Erythroblast (primary cell): ENCODE results near the gene MESP2.
A peak's percentile ranks its signal among the peaks of the same experiment; 100 is the strongest.

ENCODE experiments used
- DNase-seq, 2 experiments: peaks; one replicate each; lab custom pipeline; 2025; lab: John Stamatoyannopoulos, UW
- GATA1 ChIP-seq: IDR thresholded peaks from 2 replicates; pipeline ENCODE4 v1.6.1; 2011; ENCODE audit warnings: low read depth, mild to moderate bottlenecking, control low read depth, low read length, moderate library complexity
- POLR2A ChIP-seq: IDR thresholded peaks from 2 replicates; pipeline ENCODE4 v1.6.1; 2011; ENCODE audit warnings: mild to moderate bottlenecking, low read length

MESP2 gene

GRCh38 chr15:89749951-89750559, 26.1 kb upstream of the MESP2 start:
- no peak for TF ChIP-seq GATA1
- no peak for TF ChIP-seq POLR2A
- peak; percentile 15 to 27 for DNase-seq

- no peak for TF ChIP-seq GATA1
- TF ChIP-seq POLR2A, result peak; percentile 56
- peak; percentile 94 to 96 for DNase-seq
Measured at GRCh38 chr15:89750560-89751542, 25.3 kb upstream of the MESP2 start, which contains the start of gene MESP1. Gene MESP1, minus strand, starts transcription at chr15:89751249. Its CDS starts 18 bp downstream, at chr15:89751231.

GRCh38 chr15:89751748-89752147, 24.4 kb upstream of the MESP2 start:
- no peak for DNase-seq

GRCh38 chr15:89753855-89754254, 22.3 kb upstream of the MESP2 start:
- DNase-seq, result no peak
- no peak for TF ChIP-seq GATA1
- TF ChIP-seq POLR2A, result no peak

More at GRCh38 chr15:89751748-89752147, 24.4 kb upstream of the MESP2 start:
- TF ChIP-seq GATA1 (no peak), POLR2A (no peak)

GRCh38 chr15:89754361-89755154, 21.6 kb upstream of the MESP2 start:
- TF ChIP-seq GATA1 (no peak), POLR2A (no peak)
- DNase-seq, result no peak

GRCh38 chr15:89755701-89756100, 20.4 kb upstream of the MESP2 start:
- DNase-seq, result no peak
- TF ChIP-seq GATA1 (no peak), POLR2A (no peak)

GRCh38 chr15:89756897-89757296, 19.2 kb upstream of the MESP2 start:
- DNase-seq, result no peak
- TF ChIP-seq POLR2A, result no peak
- TF ChIP-seq GATA1, result no peak

- TF ChIP-seq POLR2A (no peak), GATA1 (no peak)
- DNase-seq, result no peak
Measured at GRCh38 chr15:89758283-89758682, 17.8 kb upstream of the MESP2 start.

- no peak for DNase-seq
- TF ChIP-seq POLR2A, result no peak
- TF ChIP-seq GATA1, result no peak
Measured at GRCh38 chr15:89758981-89759380, 17.2 kb upstream of the MESP2 start.

- DNase-seq, result no peak
- TF ChIP-seq POLR2A (no peak), GATA1 (no peak)
Measured at GRCh38 chr15:89759835-89760234, 16.3 kb upstream of the MESP2 start.

- TF ChIP-seq POLR2A, result no peak
- TF ChIP-seq GATA1, result no peak
- DNase-seq, result peak; percentile 63 to 81
Measured at GRCh38 chr15:89760303-89761008, 15.7 kb upstream of the MESP2 start.

GRCh38 chr15:89761009-89761831, 14.9 kb upstream of the MESP2 start:
- TF ChIP-seq GATA1, result no peak
- no peak for DNase-seq

GRCh38 chr15:89761929-89762328, 14.2 kb upstream of the MESP2 start:
- DNase-seq, result no peak
- TF ChIP-seq POLR2A (no peak), GATA1 (no peak)
